WTC11 (cell line): ENCODE measurements around the gene COL5A1. TPM values are rescaled to one million over a fixed set of nuclear protein-coding genes. Genes with fewer than 3 reads are reported as not detected.

Experiments
- ATAC-seq: fragments of 200-7000 bp; cut with Tn5 transposase; 2 replicates; pipeline ENCODE4 v1.10.0; 2021; ENCODE audit warnings: mild to moderate bottlenecking, moderate library complexity
- CTCF ChIA-PET: fragments of 300-600 bp; sonication (Branson Sonifier 250); formaldehyde crosslinking; loops from one replicate; lab custom pipeline; 2021; ENCODE audit warnings: antibody characterized with exemption; lab: Charles Lee
- POLR2A ChIA-PET: fragments of 350-600 bp; sonication (Branson Sonifier 250); formaldehyde crosslinking; loops from one replicate; lab custom pipeline; 2021; ENCODE audit warnings: antibody characterized with exemption; lab: Charles Lee
- DNase-seq: peaks from one replicate; pipeline ENCODE4 v3.0.0; 2021; ENCODE audit warnings: low spot score
- H3K27ac Mint-ChIP-seq: 2 replicates; pipeline ENCODE4 v1.8.0; 2021; ENCODE audit warnings: mixed read lengths
- H3K27me3 Mint-ChIP-seq: 2 replicates; pipeline ENCODE4 v1.8.0; 2021; ENCODE audit warnings: low read depth, mild to moderate bottlenecking, moderate library complexity, mixed read lengths
- H3K36me3 Mint-ChIP-seq: 2 replicates; pipeline ENCODE4 v1.8.0; 2021; ENCODE audit warnings: mixed read lengths
- H3K4me1 Mint-ChIP-seq: 2 replicates; pipeline ENCODE4 v1.8.0; 2022; ENCODE audit warnings: mixed read lengths
- H3K4me3 Mint-ChIP-seq: 2 replicates; pipeline ENCODE4 v1.8.0; 2021; ENCODE audit warnings: mild to moderate bottlenecking, moderate library complexity, mixed read lengths
- H3K9me3 Mint-ChIP-seq: 2 replicates; pipeline ENCODE4 v1.8.0; 2021; ENCODE audit warnings: mixed read lengths
- AR ChIP-seq: fragments of 250-450 bp; sonication (Bioruptor Pico); IDR thresholded peaks from 2 replicates; pipeline ENCODE4 v1.9.0; 2021; ENCODE audit warnings: mild to moderate bottlenecking
- CTCF ChIP-seq: fragments of 200-600 bp; IDR thresholded peaks from 2 replicates; pipeline ENCODE4 v1.8.0; 2022; ENCODE audit warnings: antibody characterized with exemption
- FOXK1 ChIP-seq: sonication (generic); formaldehyde crosslinking; IDR thresholded peaks from 2 replicates; pipeline ENCODE4 v1.8.0; 2022; ENCODE audit warnings: mild to moderate bottlenecking, moderate library complexity, missing genetic modification reagents
- FOXP1 ChIP-seq: sonication (generic); formaldehyde crosslinking; IDR thresholded peaks from 2 replicates; pipeline ENCODE4 v1.8.0; 2022; ENCODE audit warnings: missing genetic modification reagents, mild to moderate bottlenecking, moderate library complexity, borderline replicate concordance
- FOXP4 ChIP-seq: sonication (generic); formaldehyde crosslinking; IDR thresholded peaks from 2 replicates; pipeline ENCODE4 v1.8.0; 2022; ENCODE audit warnings: mild to moderate bottlenecking, missing genetic modification reagents
- MAX ChIP-seq: sonication (generic); formaldehyde crosslinking; IDR thresholded peaks from 2 replicates; pipeline ENCODE4 v1.8.0; 2022; ENCODE audit warnings: mild to moderate bottlenecking, missing genetic modification reagents
- NFE2L1 ChIP-seq: sonication (generic); formaldehyde crosslinking; IDR thresholded peaks from 2 replicates; pipeline ENCODE4 v1.8.1; 2023; ENCODE audit warnings: missing genetic modification reagents
- PREB ChIP-seq: sonication (generic); formaldehyde crosslinking; IDR thresholded peaks from 2 replicates; pipeline ENCODE4 v1.8.1; 2022; ENCODE audit warnings: mild to moderate bottlenecking, missing genetic modification reagents, moderate library complexity, borderline replicate concordance
- SOX15 ChIP-seq: fragments of 250-450 bp; sonication (Bioruptor Pico); IDR thresholded peaks from 2 replicates; pipeline ENCODE4 v1.9.0; 2021; ENCODE audit warnings: mild to moderate bottlenecking
- ZNF219 ChIP-seq: sonication (generic); formaldehyde crosslinking; IDR thresholded peaks from 2 replicates; pipeline ENCODE4 v1.8.0; 2023; ENCODE audit warnings: missing genetic modification reagents, mild to moderate bottlenecking, borderline replicate concordance
- ZNF423 ChIP-seq: fragments of 250-450 bp; sonication (Bioruptor Pico); IDR thresholded peaks from 2 replicates; pipeline ENCODE4 v2.1.2; 2022; ENCODE audit warnings: mild to moderate bottlenecking, moderate library complexity
- ZNF425 ChIP-seq: fragments of 250-450 bp; sonication (Bioruptor Pico); conservative IDR thresholded peaks from 2 replicates; pipeline ENCODE4 v1.9.0; 2021; ENCODE audit warnings: mild to moderate bottlenecking
- ZNF532 ChIP-seq: fragments of 250-450 bp; sonication (Bioruptor Pico); IDR thresholded peaks from 2 replicates; pipeline ENCODE4 v1.9.0; 2021; ENCODE audit warnings: mild to moderate bottlenecking, borderline replicate concordance
- total RNA-seq: library from RNA; stranded (reverse); gene quantifications from 3 replicates; pipeline ENCODE4 v1.2.3, GENCODE V29; 2021
- TF ChIP-seq, protein P1 (sequence below): sonication (generic); formaldehyde crosslinking; IDR thresholded peaks from 2 replicates; pipeline ENCODE4 v1.8.1; 2023; ENCODE audit warnings: mild to moderate bottlenecking, moderate library complexity, missing genetic modification reagents

The COL5A1 gene
- total RNA-seq, 1 experiment from 2014 or later, result 13.5 TPM

GRCh38 chr9:134698587-134699342, 57.2 kb downstream of the COL5A1 start:
- ATAC-seq, result peak; percentile 96
- peak; percentile 94 for DNase-seq
- H3K36me3 Mint-ChIP-seq, result no peaks in the 10 kb centered on the region
- ChIA-PET CTCF (interaction anchor here (0.7 to 3.5 kb wide), 16 partner anchors 8 to 284 kb away, joined by 3 to 33 read pairs (median 5); no protein-coding TSS in a partner anchor), POLR2A (no interaction called here)
- no peaks in the 10 kb centered on the region for H3K9me3 Mint-ChIP-seq
- H3K27me3 Mint-ChIP-seq, result no peaks in the 10 kb centered on the region
- 0 out of 2 replicates have a peak, but pooled peaks cover 2% of the 10 kb centered on the region for H3K4me1 Mint-ChIP-seq
- no peak overlapping the region for H3K27ac Mint-ChIP-seq
- no peak overlapping the region for H3K4me3 Mint-ChIP-seq
- TF ChIP-seq MAX (CRISPR knock-in tag) (peak; percentile 32; the same call in 1 of the 2 replicates), ZNF425 (CRISPR knock-in tag) (no peak), FOXK1 (0 out of 2 replicates have a peak, but pooled peaks have one; percentile 17), PREB (no peak), AR (CRISPR knock-in tag) (no peak), SOX15 (CRISPR knock-in tag) (no peak), FOXP1 (CRISPR knock-in tag) (peak; percentile 51; the same call in 1 of the 2 replicates), FOXP4 (CRISPR knock-in tag) (no peak), ZNF219 (no peak), CTCF (peak; percentile 78), ZNF423 (peak; percentile 91), ZNF532 (CRISPR knock-in tag) (no peak), NFE2L1 (CRISPR knock-in tag) (no peak)
- TF ChIP-seq, protein P1, sequence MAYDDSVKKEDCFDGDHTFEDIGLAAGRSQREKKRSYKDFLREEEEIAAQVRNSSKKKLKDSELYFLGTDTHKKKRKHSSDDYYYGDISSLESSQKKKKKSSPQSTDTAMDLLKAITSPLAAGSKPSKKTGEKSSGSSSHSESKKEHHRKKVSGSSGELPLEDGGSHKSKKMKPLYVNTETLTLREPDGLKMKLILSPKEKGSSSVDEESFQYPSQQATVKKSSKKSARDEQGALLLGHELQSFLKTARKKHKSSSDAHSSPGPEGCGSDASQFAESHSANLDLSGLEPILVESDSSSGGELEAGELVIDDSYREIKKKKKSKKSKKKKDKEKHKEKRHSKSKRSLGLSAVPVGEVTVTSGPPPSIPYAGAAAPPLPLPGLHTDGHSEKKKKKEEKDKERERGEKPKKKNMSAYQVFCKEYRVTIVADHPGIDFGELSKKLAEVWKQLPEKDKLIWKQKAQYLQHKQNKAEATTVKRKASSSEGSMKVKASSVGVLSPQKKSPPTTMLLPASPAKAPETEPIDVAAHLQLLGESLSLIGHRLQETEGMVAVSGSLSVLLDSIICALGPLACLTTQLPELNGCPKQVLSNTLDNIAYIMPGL, result no peak
